Stimulated activated CD4-positive, alpha-beta T cell treated with anti-CD3 and anti-CD28 coated beads, Interleukin-1b, Interleukin-23, amount 100 ng/mL, for 4 hours (primary cell): ENCODE data around the gene ANKRD18A.
"Not testable (repeated sequence)": the region's sequence is repeated elsewhere in the genome, so short reads cannot be mapped to it uniquely, and the experiment has no call there.

Experiments used
- DNase-seq, 2 donors: peaks; one replicate each; pipeline ENCODE4 v3.0.0-alpha.2; 2020; ENCODE audit warnings: low read depth in 2 of 2

Gene ANKRD18A

GRCh38 chr9:38540535-38540934, 79.9 kb downstream of the ANKRD18A start:
- DNase-seq, result not testable (repeated sequence)

- DNase-seq, result no peak
Observed at GRCh38 chr9:38529317-38529716, 91.1 kb downstream of the ANKRD18A start.

- DNase-seq, result no peak
Observed at GRCh38 chr9:38527503-38527902, 92.9 kb downstream of the ANKRD18A start.

- no peak for DNase-seq
Observed at GRCh38 chr9:38526591-38526990, 93.8 kb downstream of the ANKRD18A start.

GRCh38 chr9:38523121-38523520, 97.3 kb downstream of the ANKRD18A start:
- no peak for DNase-seq

GRCh38 chr9:38521762-38522161, 98.6 kb downstream of the ANKRD18A start:
- no peak for DNase-seq
